ENCODE measurements around the gene SPTSSA. TPM values are rescaled to one million over a fixed set of nuclear protein-coding genes. Genes with fewer than 3 reads are reported as not detected.

SPTSSA gene
- total RNA-seq, 1 donor from 2014 or later, result 10.4 TPM

GRCh38 chr14:34502001-34502400, 40.0 kb upstream of the SPTSSA start:
- Mint-ChIP-seq H3K27me3 (ENCODE audit: low read depth) (no peaks in the 10 kb centered on the region), H3K4me3 (no peak overlapping the region), H3K36me3 (no peaks in the 10 kb centered on the region), H3K4me1 (peaks cover 12% of the 10 kb centered on the region), H3K27ac (no peak overlapping the region), H3K9me3 (no peaks in the 10 kb centered on the region)
- no peak for DNase-seq (ENCODE audit: low spot score in 2 of 2, unreplicated experiment in 2 of 2)
- no peak for TF ChIP-seq CTCF (IDR thresholded peaks at IDR 0.05; ENCODE audit: unreplicated experiment)

- TF ChIP-seq CTCF (IDR thresholded peaks at IDR 0.05; ENCODE audit: unreplicated experiment), result no peak
- Mint-ChIP-seq H3K4me3 (no peak overlapping the region), H3K27me3 (ENCODE audit: low read depth) (no peaks in the 10 kb centered on the region), H3K27ac (no peak overlapping the region), H3K4me1 (peaks cover 20% of the 10 kb centered on the region), H3K9me3 (no peaks in the 10 kb centered on the region), H3K36me3 (no peaks in the 10 kb centered on the region)
- no peak for DNase-seq (ENCODE audit: low spot score in 2 of 2, unreplicated experiment in 2 of 2)
These were observed 39.1 kb upstream of the SPTSSA start for GRCh38 chr14:34501004-34501580.

GRCh38 chr14:34498684-34499412, 36.8 kb upstream of the SPTSSA start:
- no peak overlapping the region for H3K4me3 Mint-ChIP-seq

GRCh38 chr14:34496679-34497513, 34.9 kb upstream of the SPTSSA start:
- H3K36me3 Mint-ChIP-seq, result no peaks in the 10 kb centered on the region
- H3K9me3 Mint-ChIP-seq, result no peaks in the 10 kb centered on the region
- H3K4me3 Mint-ChIP-seq, result peak overlapping the region; percentile 32
- no peak for TF ChIP-seq CTCF (IDR thresholded peaks at IDR 0.05; ENCODE audit: unreplicated experiment)
- peak overlapping the region; percentile 95 for H3K27ac Mint-ChIP-seq
- H3K27me3 Mint-ChIP-seq (ENCODE audit: low read depth), result no peaks in the 10 kb centered on the region
- DNase-seq (ENCODE audit: low spot score in 2 of 2, unreplicated experiment in 2 of 2), result peak; percentile 20 to 49
- H3K4me1 Mint-ChIP-seq, result peaks cover 16% of the 10 kb centered on the region

More at GRCh38 chr14:34498684-34499412, 36.8 kb upstream of the SPTSSA start:
- Mint-ChIP-seq H3K27ac (no peak overlapping the region), H3K4me1 (peaks cover 20% of the 10 kb centered on the region), H3K9me3 (no peaks in the 10 kb centered on the region), H3K27me3 (ENCODE audit: low read depth) (no peaks in the 10 kb centered on the region), H3K36me3 (no peaks in the 10 kb centered on the region)
- no peak for DNase-seq (ENCODE audit: low spot score in 2 of 2, unreplicated experiment in 2 of 2)
- no peak for TF ChIP-seq CTCF (IDR thresholded peaks at IDR 0.05; ENCODE audit: unreplicated experiment)

- Mint-ChIP-seq H3K9me3 (no peaks in the 10 kb centered on the region), H3K4me1 (peaks cover 16% of the 10 kb centered on the region), H3K4me3 (no peak overlapping the region), H3K36me3 (no peaks in the 10 kb centered on the region), H3K27me3 (ENCODE audit: low read depth) (no peaks in the 10 kb centered on the region), H3K27ac (peak overlapping the region; percentile 95)
- no peak for TF ChIP-seq CTCF (IDR thresholded peaks at IDR 0.05; ENCODE audit: unreplicated experiment)
- no peak for DNase-seq (ENCODE audit: low spot score in 2 of 2, unreplicated experiment in 2 of 2)
These were observed 34.1 kb upstream of the SPTSSA start for GRCh38 chr14:34496007-34496678.
